Measurements from ENCODE around the gene GPRIN3. TPM values are rescaled to one million over a fixed set of nuclear protein-coding genes. Genes with fewer than 3 reads are reported as not detected.

Gene GPRIN3
- total and polyA plus RNA-seq, 2 of the 13 experiments (the other 11 are each of a cell fraction or from before 2014, with no cell fraction given) = not detected

DNA sequence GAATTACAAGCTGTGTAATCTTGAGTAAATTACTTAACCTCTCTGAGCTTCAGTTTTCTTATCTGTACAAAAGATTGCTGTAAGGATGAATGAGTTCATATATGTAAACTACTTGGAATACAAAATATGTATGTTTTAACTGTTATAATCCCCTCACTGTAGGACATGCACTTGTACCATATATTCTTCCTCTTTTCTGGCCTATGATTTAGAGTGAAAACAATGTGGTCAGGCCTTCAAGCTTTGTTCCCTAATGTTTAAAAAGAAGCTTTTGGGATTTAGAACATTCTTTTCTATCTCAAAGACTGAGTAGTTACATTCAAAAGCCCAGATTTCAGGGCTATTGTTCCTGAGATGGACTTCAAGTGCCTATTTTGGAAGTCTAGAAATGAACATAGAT lies 26.7 kb upstream of the GPRIN3 start:
- Histone ChIP-seq H2AFZ (ENCODE audit: low read length) (no peak overlapping the region), H3K9me3 (ENCODE audit: low read length) (no peaks in the 10 kb centered on the region), H3K27ac (ENCODE audit: extremely low read length, insufficient read depth, low read length) (no peak overlapping the region), H3K4me1 (ENCODE audit: insufficient read depth, low read length) (no peaks in the 10 kb centered on the region), H3K27me3 (ENCODE audit: control insufficient read depth in 1 of 2, insufficient read depth in 2 of 2, low read length in 2 of 2) (no peaks in the 10 kb centered on the region), H3K79me2 (ENCODE audit: insufficient read depth, low read length) (no peaks in the 10 kb centered on the region), H4K20me1 (ENCODE audit: insufficient read depth, low read length) (no peaks in the 10 kb centered on the region), H3K9ac (ENCODE audit: insufficient read depth, low read depth, low read length) (no peak overlapping the region), H3K4me3 (replicated peaks in 1 of 3; ENCODE audit: insufficient read depth in 1 of 3, low read depth in 2 of 3, low read length in 3 of 3) (no peak overlapping the region), H3K4me2 (ENCODE audit: low read depth, low read length) (no peak overlapping the region), H3K36me3 (replicated peaks in 1 of 2; ENCODE audit: control insufficient read depth in 1 of 2, insufficient read depth in 2 of 2, low read length in 2 of 2) (no peaks in the 10 kb centered on the region)
- TF ChIP-seq ZNF619 (CRISPR knock-in tag; IDR thresholded peaks at IDR 0.05) (no peak), SMAD1 (CRISPR knock-in tag; IDR thresholded peaks at IDR 0.05; ENCODE audit: borderline replicate concordance, low read depth) (no peak), CBFB (CRISPR knock-in tag; IDR thresholded peaks at IDR 0.05) (no peak), HOXD1 (CRISPR knock-in tag; IDR thresholded peaks at IDR 0.05) (no peak), HIVEP1 (CRISPR knock-in tag; IDR thresholded peaks at IDR 0.05) (no peak), ZNF329 (CRISPR knock-in tag; IDR thresholded peaks at IDR 0.05; ENCODE audit: low read depth) (no peak), MTA3 (CRISPR knock-in tag; IDR thresholded peaks at IDR 0.05) (no peak), MIER3 (CRISPR knock-in tag; IDR thresholded peaks at IDR 0.05; ENCODE audit: borderline replicate concordance) (no peak), CBX1 (IDR thresholded peaks at IDR 0.05; ENCODE audit: low read depth) (no peak), ZNF773 (CRISPR knock-in tag; IDR thresholded peaks at IDR 0.05; ENCODE audit: borderline replicate concordance) (no peak), CHD2 (IDR thresholded peaks at IDR 0.05; ENCODE audit: low read depth, low read length) (no peak), SYNCRIP (IDR thresholded peaks at IDR 0.05; ENCODE audit: insufficient read depth, low read depth, low read length) (no peak), JUN (CRISPR knock-in tag; IDR thresholded peaks at IDR 0.05) (no peak)
- TF ChIP-seq, protein P1, sequence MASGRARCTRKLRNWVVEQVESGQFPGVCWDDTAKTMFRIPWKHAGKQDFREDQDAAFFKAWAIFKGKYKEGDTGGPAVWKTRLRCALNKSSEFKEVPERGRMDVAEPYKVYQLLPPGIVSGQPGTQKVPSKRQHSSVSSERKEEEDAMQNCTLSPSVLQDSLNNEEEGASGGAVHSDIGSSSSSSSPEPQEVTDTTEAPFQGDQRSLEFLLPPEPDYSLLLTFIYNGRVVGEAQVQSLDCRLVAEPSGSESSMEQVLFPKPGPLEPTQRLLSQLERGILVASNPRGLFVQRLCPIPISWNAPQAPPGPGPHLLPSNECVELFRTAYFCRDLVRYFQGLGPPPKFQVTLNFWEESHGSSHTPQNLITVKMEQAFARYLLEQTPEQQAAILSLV (CRISPR knock-in tag; IDR thresholded peaks at IDR 0.05; ENCODE audit: borderline replicate concordance) = no peak
- ATAC-seq (no peak), DNase-seq (ENCODE audit: low spot score) (no peak), FAIRE-seq (no peak)
- in situ Hi-C loops (cut with HindIII; ENCODE audit: extremely low pct_ligation_motif_present, low pct_unique_long_range_greater_than_20kb) (no loop called here), intact Hi-C loops (cut with micrococcal nuclease; ENCODE audit: unreplicated experiment) (no loop called here)
- ChIA-PET POLR2A (no interaction called here), CTCF (ENCODE audit: low intra/inter-chr PET ratio, low total read pairs) (no interaction called here)
- BruUV-seq (replicated peaks) = no TSS peak

Data from HepG2 (cell line).